D721Med (cell line): ENCODE results near the gene PLEKHG3.
"Not testable (repeated sequence)": the region's sequence is repeated elsewhere in the genome, so short reads cannot be mapped to it uniquely, and the experiment has no call there.

Experiments
- DNase-seq: peaks from one replicate; pipeline ENCODE4 v3.0.0; 2011; ENCODE audit warnings: low spot score; ENCODE audit not compliant: insufficient read length
- FAIRE-seq: peaks from 2 replicates; lab custom pipeline; 2011; peaks lifted over from hg19 to GRCh38; lab: Jason Lieb, UNC
- TF ChIP-seq, protein P1 (sequence below): IDR thresholded peaks from 2 replicates; pipeline ENCODE4 v1.5.1; 2012; ENCODE audit warnings: mild to moderate bottlenecking, control low read depth; ENCODE audit not compliant: insufficient read depth; ENCODE audit errors: missing control alignments

PLEKHG3 gene

DNA sequence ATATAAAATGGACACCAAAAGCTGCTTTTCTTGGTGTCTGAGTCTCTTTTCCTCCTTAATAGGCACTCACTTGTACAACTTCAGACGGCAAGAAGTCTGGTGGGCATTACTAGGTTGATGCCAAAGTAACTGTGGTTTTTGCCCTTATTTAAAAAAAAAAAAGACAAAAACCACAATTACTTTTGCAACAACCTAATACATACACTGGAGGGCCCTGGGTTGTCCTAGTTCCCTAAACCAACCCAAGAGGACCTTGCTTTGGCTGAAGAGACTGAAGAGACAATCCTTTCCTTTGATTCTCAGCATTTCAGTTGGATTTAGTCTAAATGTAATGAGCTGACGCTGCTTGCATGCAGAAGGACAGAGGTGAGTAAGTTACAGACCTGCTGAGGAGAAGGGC is 16.2 kb upstream of the PLEKHG3 start:
- TF ChIP-seq, protein P1, sequence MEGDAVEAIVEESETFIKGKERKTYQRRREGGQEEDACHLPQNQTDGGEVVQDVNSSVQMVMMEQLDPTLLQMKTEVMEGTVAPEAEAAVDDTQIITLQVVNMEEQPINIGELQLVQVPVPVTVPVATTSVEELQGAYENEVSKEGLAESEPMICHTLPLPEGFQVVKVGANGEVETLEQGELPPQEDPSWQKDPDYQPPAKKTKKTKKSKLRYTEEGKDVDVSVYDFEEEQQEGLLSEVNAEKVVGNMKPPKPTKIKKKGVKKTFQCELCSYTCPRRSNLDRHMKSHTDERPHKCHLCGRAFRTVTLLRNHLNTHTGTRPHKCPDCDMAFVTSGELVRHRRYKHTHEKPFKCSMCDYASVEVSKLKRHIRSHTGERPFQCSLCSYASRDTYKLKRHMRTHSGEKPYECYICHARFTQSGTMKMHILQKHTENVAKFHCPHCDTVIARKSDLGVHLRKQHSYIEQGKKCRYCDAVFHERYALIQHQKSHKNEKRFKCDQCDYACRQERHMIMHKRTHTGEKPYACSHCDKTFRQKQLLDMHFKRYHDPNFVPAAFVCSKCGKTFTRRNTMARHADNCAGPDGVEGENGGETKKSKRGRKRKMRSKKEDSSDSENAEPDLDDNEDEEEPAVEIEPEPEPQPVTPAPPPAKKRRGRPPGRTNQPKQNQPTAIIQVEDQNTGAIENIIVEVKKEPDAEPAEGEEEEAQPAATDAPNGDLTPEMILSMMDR, result no peak
- no peak for DNase-seq
- no peak for FAIRE-seq

DNA sequence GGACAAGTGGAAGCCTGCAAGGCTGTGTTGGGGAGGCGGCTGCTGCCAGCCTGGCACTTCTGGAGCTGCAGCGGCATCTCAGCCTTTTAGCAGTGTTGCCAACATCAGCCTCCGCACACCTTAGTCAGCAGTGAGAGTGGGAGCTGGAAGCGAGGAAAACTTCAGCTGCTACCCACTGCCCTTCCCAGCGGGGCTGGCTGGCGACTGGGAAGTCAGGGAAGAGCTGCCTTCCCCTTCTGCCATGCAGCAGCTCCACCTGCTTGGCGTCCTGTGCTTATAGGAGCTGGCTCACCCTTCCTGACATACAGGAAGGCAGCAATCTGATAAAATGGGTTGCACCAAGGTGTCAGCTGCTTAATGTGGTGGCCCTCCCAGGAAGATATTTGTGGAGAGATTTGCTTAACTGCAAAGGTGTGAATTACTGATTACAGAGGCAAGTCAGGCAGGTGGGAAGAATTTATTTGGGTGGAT is 15.4 kb upstream of the PLEKHG3 start:
- FAIRE-seq (no peak), DNase-seq (no peak)
- TF ChIP-seq, protein P1, result no peak

DNA sequence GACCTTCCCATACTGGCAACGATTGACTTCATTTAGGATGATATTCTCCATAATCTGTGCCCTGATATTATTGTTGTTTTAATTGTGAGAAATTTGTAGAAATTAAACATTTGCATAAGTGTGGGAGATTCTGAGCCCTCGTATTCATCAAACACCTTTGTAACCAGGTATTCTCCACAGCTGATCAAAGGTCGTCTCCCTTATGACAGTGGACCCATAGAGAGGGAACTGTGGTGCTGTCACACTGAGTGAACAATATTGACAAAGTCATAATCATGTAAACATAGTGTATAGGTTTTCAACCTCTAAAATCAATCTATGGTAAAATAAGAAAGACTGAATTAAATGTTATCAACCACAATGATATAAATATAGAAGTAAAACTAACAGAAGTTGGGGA is 14.9 kb upstream of the PLEKHG3 start:
- DNase-seq, result no peak
- TF ChIP-seq, protein P1, result no peak
- no peak for FAIRE-seq

DNA sequence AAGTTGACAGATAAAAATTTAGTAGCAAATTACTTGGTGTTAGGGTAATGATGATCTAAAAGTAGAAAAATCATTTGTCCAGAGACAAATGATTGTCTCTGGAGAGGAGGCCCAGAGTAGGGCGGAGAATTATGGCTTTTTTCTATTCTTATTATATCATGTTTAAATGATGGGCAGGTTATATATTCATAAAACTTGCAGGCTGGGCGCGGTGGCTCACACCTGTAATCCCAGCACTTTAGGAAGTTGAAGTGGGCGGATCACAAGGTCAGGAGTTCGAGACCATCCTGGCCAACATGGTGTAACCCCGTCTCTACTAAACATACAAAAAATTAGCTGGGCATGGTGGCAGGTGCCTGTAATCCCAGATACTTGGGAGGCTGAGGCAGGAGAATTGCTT is 13.6 kb upstream of the PLEKHG3 start:
- not testable (repeated sequence) for DNase-seq, FAIRE-seq

GRCh38 chr14:64691376-64691775 is 12.8 kb upstream of the PLEKHG3 start:
- FAIRE-seq (no peak), DNase-seq (no peak)
- TF ChIP-seq, protein P1, result no peak

DNA sequence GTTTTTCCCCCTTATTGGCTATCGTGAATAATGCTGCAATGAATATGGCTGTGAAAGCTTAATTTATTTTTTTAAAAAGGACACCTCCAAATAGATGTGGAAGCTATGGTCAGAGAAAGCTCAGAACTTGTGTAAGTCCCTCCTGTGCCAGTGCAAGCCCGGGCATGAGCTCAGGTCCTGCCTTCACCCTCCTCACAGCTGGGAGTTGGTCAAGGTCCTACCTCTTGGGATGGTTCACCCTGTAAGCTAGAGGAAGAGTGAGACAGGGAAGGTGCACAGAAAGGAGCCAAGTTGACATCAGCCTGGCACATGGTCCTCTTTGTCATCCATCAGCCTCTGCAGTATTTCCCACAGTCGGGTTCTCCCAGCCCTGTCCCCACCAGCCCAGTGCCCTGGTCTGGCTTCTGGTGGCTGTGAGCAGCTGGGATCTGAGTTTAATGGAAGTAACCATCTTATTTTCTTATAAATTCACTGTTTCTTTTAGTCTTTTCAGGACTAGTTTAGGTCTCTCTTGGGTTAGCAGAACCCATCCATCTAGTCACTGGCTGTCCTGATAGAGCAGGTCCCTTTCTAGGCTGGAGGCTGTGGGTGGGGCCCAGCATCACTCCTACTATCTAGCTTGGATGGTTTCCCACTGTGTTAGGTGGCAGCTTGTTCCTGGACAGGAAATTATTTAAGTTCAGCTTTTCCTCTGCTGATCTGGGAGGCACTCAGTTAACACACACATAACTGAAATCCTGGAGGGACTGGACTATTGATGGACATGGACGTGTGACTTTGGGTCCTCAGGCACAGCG is 11.8 kb upstream of the PLEKHG3 start:
- DNase-seq (no peak), FAIRE-seq (no peak)
- TF ChIP-seq, protein P1, result no peak

DNA sequence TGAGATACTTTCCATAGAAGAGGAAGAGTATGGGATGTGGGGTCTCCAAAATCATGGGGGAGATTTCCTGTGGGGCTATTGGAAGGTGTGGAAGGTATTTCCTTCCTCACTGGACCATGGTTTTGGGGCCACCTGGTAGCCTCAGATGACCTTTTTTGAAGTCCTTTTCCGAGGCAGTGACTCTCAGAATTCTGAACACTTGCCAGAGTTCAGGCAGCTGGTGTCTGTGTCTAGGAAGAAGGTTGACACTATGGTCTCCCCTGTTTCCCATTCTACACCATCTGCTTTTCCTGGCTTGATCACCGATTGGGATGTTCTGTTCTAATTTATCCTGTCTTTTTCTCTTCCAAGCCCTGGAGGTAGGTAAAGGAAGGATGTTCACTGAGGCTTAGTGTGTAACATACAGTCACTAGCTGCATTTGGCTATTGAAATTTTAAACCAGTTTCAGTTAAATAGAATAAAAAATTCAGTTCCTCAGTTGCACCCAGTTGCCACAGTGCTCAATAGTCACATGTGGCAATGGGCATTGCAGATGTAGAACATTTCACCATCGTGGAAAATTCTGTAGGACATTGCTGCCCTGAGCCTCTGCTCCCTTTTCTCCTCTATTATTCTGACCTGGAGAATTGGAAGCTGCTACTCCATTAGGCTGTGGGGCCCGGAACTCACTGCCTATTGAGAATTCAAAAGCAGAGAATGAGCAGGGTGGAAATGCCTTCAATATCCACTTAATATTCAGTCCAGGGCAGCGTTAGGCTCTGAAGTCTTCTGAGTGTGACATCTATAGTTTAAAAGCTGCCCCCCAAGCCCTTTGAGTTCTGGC is 11.0 kb upstream of the PLEKHG3 start:
- FAIRE-seq (no peak), DNase-seq (no peak)
- TF ChIP-seq, protein P1, result no peak
